Glutamatergic neuron (in vitro differentiated cells): ENCODE results near the gene RREB1. TPM values are rescaled to one million over a fixed set of nuclear protein-coding genes. Genes with fewer than 3 reads are reported as not detected.

Experiments used
- DNase-seq: peaks from one replicate; pipeline ENCODE4 v3.0.0; 2022
- H3K27ac Mint-ChIP-seq: one replicate; pipeline ENCODE4 v1.8.0; 2020; ENCODE audit warnings: mild to moderate bottlenecking, mixed read lengths, inconsistent platforms; ENCODE audit not compliant: unreplicated experiment
- H3K27me3 Mint-ChIP-seq: one replicate; pipeline ENCODE4 v1.8.0; 2020; ENCODE audit warnings: mild to moderate bottlenecking, moderate library complexity, mixed read lengths, inconsistent platforms; ENCODE audit not compliant: unreplicated experiment
- H3K36me3 Mint-ChIP-seq: one replicate; pipeline ENCODE4 v1.8.0; 2020; ENCODE audit warnings: mild to moderate bottlenecking, mixed read lengths, inconsistent platforms; ENCODE audit not compliant: unreplicated experiment
- H3K4me1 Mint-ChIP-seq: one replicate; pipeline ENCODE4 v1.8.0; 2020; ENCODE audit warnings: mild to moderate bottlenecking, low read depth, mixed read lengths, inconsistent platforms; ENCODE audit not compliant: unreplicated experiment
- H3K4me3 Mint-ChIP-seq: one replicate; pipeline ENCODE4 v1.8.0; 2020; ENCODE audit warnings: mild to moderate bottlenecking, mixed read lengths, inconsistent platforms; ENCODE audit not compliant: unreplicated experiment
- H3K9me3 Mint-ChIP-seq: one replicate; pipeline ENCODE4 v1.8.0; 2020; ENCODE audit warnings: mild to moderate bottlenecking, moderate library complexity, mixed read lengths, inconsistent platforms; ENCODE audit not compliant: unreplicated experiment
- total RNA-seq: library from RNA; stranded (reverse); fragmentation: NEBNext Ultra II Directional; extraction: Animal tissue kit (Norgen Biotek cat#: 25700); gene quantifications from one replicate; pipeline ENCODE4 v1.2.1, GENCODE V29; 2021; ENCODE audit not compliant: unreplicated experiment
- TF ChIP-seq, protein P1 (sequence below): fragments of 200-600 bp; sonication (generic); IDR thresholded peaks from one replicate; pipeline ENCODE4 v1.5.0; 2021; ENCODE audit not compliant: partially characterized antibody, unreplicated experiment

The RREB1 gene
- total RNA-seq, 1 donor from 2014 or later, result 3.4 TPM

GRCh38 chr6:7075341-7076000 lies 32.3 kb upstream of the RREB1 start:
- Mint-ChIP-seq H3K27ac (no peak overlapping the region), H3K4me1 (no peaks in the 10 kb centered on the region), H3K36me3 (no peaks in the 10 kb centered on the region), H3K27me3 (no peaks in the 10 kb centered on the region), H3K9me3 (no peaks in the 10 kb centered on the region), H3K4me3 (no peak overlapping the region)
- TF ChIP-seq, protein P1, sequence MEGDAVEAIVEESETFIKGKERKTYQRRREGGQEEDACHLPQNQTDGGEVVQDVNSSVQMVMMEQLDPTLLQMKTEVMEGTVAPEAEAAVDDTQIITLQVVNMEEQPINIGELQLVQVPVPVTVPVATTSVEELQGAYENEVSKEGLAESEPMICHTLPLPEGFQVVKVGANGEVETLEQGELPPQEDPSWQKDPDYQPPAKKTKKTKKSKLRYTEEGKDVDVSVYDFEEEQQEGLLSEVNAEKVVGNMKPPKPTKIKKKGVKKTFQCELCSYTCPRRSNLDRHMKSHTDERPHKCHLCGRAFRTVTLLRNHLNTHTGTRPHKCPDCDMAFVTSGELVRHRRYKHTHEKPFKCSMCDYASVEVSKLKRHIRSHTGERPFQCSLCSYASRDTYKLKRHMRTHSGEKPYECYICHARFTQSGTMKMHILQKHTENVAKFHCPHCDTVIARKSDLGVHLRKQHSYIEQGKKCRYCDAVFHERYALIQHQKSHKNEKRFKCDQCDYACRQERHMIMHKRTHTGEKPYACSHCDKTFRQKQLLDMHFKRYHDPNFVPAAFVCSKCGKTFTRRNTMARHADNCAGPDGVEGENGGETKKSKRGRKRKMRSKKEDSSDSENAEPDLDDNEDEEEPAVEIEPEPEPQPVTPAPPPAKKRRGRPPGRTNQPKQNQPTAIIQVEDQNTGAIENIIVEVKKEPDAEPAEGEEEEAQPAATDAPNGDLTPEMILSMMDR, result no peak
- no peak for DNase-seq

- TF ChIP-seq, protein P1, result no peak
- Mint-ChIP-seq H3K9me3 (no peaks in the 10 kb centered on the region), H3K4me3 (no peak overlapping the region), H3K4me1 (no peaks in the 10 kb centered on the region), H3K27me3 (no peaks in the 10 kb centered on the region), H3K27ac (no peak overlapping the region), H3K36me3 (no peaks in the 10 kb centered on the region)
- DNase-seq, result no peak
These were observed 29.9 kb upstream of the RREB1 start for GRCh38 chr6:7077856-7078255.

DNA sequence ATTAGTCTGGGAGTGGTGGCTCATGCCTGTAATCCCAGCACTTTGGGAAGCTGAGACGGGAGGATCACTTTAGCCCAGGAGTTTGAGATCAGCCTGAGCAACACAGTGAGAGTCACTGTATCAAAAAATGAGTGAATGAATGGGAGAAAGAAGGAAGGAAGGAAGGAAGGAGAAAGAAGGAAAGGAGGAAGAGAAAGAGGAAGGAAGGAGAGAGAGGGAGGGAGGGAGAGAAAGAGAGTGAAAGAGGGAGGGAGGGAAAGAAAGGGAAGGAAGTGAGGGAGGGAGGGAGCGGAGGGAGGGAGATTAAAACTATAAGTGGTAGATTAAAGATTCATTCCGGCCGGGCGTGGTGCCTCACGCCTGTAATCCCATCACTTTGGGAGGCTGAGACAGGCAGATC lies 28.9 kb upstream of the RREB1 start:
- no peak for DNase-seq
- Mint-ChIP-seq H3K9me3 (no peaks in the 10 kb centered on the region), H3K4me1 (no peaks in the 10 kb centered on the region), H3K4me3 (no peak overlapping the region), H3K27me3 (no peaks in the 10 kb centered on the region), H3K36me3 (no peaks in the 10 kb centered on the region), H3K27ac (no peak overlapping the region)
- TF ChIP-seq, protein P1, result no peak

- Mint-ChIP-seq H3K27me3 (peaks cover 2% of the 10 kb centered on the region), H3K4me1 (no peaks in the 10 kb centered on the region), H3K9me3 (no peaks in the 10 kb centered on the region), H3K36me3 (no peaks in the 10 kb centered on the region), H3K27ac (no peak overlapping the region), H3K4me3 (no peak overlapping the region)
- TF ChIP-seq, protein P1, result no peak
- DNase-seq, result no peak
These were observed 27.4 kb upstream of the RREB1 start for GRCh38 chr6:7080311-7080710.

GRCh38 chr6:7085911-7086310 lies 21.9 kb upstream of the RREB1 start:
- TF ChIP-seq, protein P1, result no peak
- Mint-ChIP-seq H3K27me3 (peaks cover 3% of the 10 kb centered on the region), H3K27ac (no peak overlapping the region), H3K4me1 (peaks cover 12% of the 10 kb centered on the region), H3K36me3 (no peaks in the 10 kb centered on the region), H3K9me3 (peaks cover 1% of the 10 kb centered on the region), H3K4me3 (no peak overlapping the region)
- DNase-seq, result peak; percentile 33
